Karpas-422 (cell line): ENCODE measurements around the gene TROAP. TPM values are rescaled to one million over a fixed set of nuclear protein-coding genes. Genes with fewer than 3 reads are reported as not detected.

Experiments used
- DNase-seq: peaks from one replicate; pipeline ENCODE4 v3.0.0-alpha.2; 2015
- H2AFZ ChIP-seq: fragments of 200-600 bp; sonication (generic); 2 replicates; pipeline ENCODE4 v1.6.1; 2014; ENCODE audit warnings: antibody characterized with exemption, low read length, mixed read lengths
- H3K27ac ChIP-seq: fragments of 200-600 bp; sonication (generic); 2 replicates; pipeline ENCODE4 v1.5.1; 2014; ENCODE audit warnings: mild to moderate bottlenecking, low read length, moderate library complexity
- H3K27me3 ChIP-seq: fragments of 200-600 bp; sonication (generic); 2 replicates; pipeline ENCODE4 v1.6.1; 2014; ENCODE audit warnings: low read length, mixed read lengths
- H3K36me3 ChIP-seq: fragments of 200-600 bp; sonication (generic); 2 replicates; pipeline ENCODE4 v1.6.1; 2014; ENCODE audit warnings: low read length, mixed read lengths; ENCODE audit not compliant: insufficient read depth
- H3K4me1 ChIP-seq: fragments of 200-600 bp; sonication (generic); 2 replicates; pipeline ENCODE4 v1.6.1; 2014; ENCODE audit warnings: mild to moderate bottlenecking, low read length, mixed read lengths
- H3K4me2 ChIP-seq: fragments of 200-600 bp; sonication (generic); 2 replicates; pipeline ENCODE4 v1.6.1; 2014; ENCODE audit warnings: low read length, low read depth, mild to moderate bottlenecking; ENCODE audit not compliant: poor library complexity, severe bottlenecking
- H3K4me3 ChIP-seq: fragments of 200-600 bp; sonication (generic); 2 replicates; pipeline ENCODE4 v1.5.1; 2014; ENCODE audit warnings: mild to moderate bottlenecking, antibody characterized with exemption, low read length, mixed read lengths
- H3K79me2 ChIP-seq: fragments of 200-600 bp; sonication (generic); 2 replicates; pipeline ENCODE4 v1.6.1; 2014; ENCODE audit warnings: mild to moderate bottlenecking, low read length, mixed read lengths
- H3K9ac ChIP-seq: fragments of 200-600 bp; sonication (generic); 2 replicates; pipeline ENCODE4 v1.6.0; 2014; ENCODE audit warnings: low read length
- H3K9me2 ChIP-seq: fragments of 200-600 bp; sonication (generic), shearing (Covaris generic); replicated peaks from 2 replicates; pipeline ENCODE4 v1.6.0; 2014; ENCODE audit warnings: mild to moderate bottlenecking, low read length, moderate library complexity; ENCODE audit not compliant: insufficient read depth
- H3K9me3 ChIP-seq: fragments of 300-700, 200-600 bp; sonication (generic); 2 replicates; pipeline ENCODE4 v1.6.1; 2014; ENCODE audit warnings: low read length, mixed read lengths
- H4K20me1 ChIP-seq: fragments of 200-600 bp; sonication (generic); 2 replicates; pipeline ENCODE4 v1.6.1; 2014; ENCODE audit warnings: mild to moderate bottlenecking, antibody characterized with exemption, low read length, low read depth; ENCODE audit not compliant: insufficient read depth
- total RNA-seq: library from RNA; depleted of rRNA; stranded (reverse); fragments of >200 nt; shearing (Covaris generic); gene quantifications from 2 replicates; pipeline ENCODE4 v1.2.3, GENCODE V29; 2014; ENCODE audit warnings: low replicate concordance

TROAP gene
- total RNA-seq, 1 experiment from 2014 or later, result 20.2 TPM

DNA sequence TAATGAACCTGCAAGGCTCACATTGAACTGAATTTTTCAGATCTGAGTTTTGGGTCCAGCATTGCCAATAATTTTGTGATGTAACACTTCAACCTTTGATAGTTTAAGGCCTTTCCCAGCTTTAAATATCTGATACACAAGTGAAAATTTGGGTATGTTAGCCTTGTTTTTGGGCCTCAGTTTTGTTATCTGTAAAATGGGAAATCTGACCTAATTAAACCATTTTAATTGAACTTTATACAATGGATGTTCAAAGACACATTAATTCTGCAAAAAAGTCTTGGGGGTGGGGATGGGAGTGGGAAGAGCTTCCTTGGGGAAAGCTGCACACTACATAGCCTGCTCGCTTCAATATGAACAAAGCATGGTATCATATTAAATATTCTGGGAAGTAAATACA is 39.0 kb downstream of the TROAP start:
- no peak overlapping the region for H3K4me2 ChIP-seq
- no peak overlapping the region for H3K9ac ChIP-seq
- H3K4me3 ChIP-seq, result no peak overlapping the region
- H3K4me1 ChIP-seq, result peaks cover 12% of the 10 kb centered on the region
- H3K79me2 ChIP-seq, result no peaks in the 10 kb centered on the region; the same call in 1 of the 2 replicates
- no peak for DNase-seq
- H3K9me3 ChIP-seq, result no peaks in the 10 kb centered on the region
- no peaks in the 10 kb centered on the region for H3K36me3 ChIP-seq
- H2AFZ ChIP-seq, result no peak overlapping the region
- H3K27ac ChIP-seq, result no peak overlapping the region
- H3K27me3 ChIP-seq, result no peaks in the 10 kb centered on the region
- H3K9me2 ChIP-seq, result no peaks in the 10 kb centered on the region
- no peaks in the 10 kb centered on the region for H4K20me1 ChIP-seq

GRCh38 chr12:49364989-49365388 is 41.9 kb downstream of the TROAP start:
- H3K4me1 ChIP-seq, result peaks cover 22% of the 10 kb centered on the region
- H3K9ac ChIP-seq, result no peak overlapping the region
- H3K79me2 ChIP-seq, result peaks cover 25% of the 10 kb centered on the region
- no peaks in the 10 kb centered on the region; the same call in 1 of the 2 replicates for H4K20me1 ChIP-seq
- H3K9me3 ChIP-seq, result no peaks in the 10 kb centered on the region
- H3K4me3 ChIP-seq, result no peak overlapping the region
- H2AFZ ChIP-seq, result no peak overlapping the region
- no peaks in the 10 kb centered on the region for H3K9me2 ChIP-seq
- H3K27ac ChIP-seq, result no peak overlapping the region
- no peak overlapping the region for H3K4me2 ChIP-seq
- H3K36me3 ChIP-seq, result no peaks in the 10 kb centered on the region
- DNase-seq, result no peak
- H3K27me3 ChIP-seq, result no peaks in the 10 kb centered on the region

DNA sequence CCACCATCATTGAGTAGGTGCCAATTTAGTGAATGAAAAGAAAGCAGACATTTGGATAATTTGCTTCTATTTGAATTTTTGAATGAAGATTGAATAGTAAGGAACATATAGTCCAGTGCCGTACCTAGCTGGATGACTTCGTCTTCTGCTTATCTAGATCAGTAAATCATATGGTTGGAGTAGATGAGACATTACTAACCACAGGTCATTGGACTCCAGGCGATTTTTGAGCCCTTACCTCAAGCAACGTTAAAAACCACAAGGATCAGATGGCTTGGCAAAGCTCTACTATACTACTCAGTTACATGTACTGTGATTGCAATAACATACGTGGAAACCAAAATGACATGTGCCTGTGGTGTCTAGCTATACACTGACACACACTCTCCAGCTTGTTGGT is 42.5 kb downstream of the TROAP start:
- no peaks in the 10 kb centered on the region for H3K27me3 ChIP-seq
- no peaks in the 10 kb centered on the region for H3K9me3 ChIP-seq
- peak overlapping the region; percentile 80 for H3K4me2 ChIP-seq
- H3K27ac ChIP-seq, result no peak overlapping the region
- H3K4me1 ChIP-seq, result peaks cover 27% of the 10 kb centered on the region
- H2AFZ ChIP-seq, result no peak overlapping the region
- H3K36me3 ChIP-seq, result no peaks in the 10 kb centered on the region
- no peaks in the 10 kb centered on the region; the same call in 1 of the 2 replicates for H4K20me1 ChIP-seq
- DNase-seq, result no peak
- H3K9ac ChIP-seq, result no peak overlapping the region
- no peak overlapping the region for H3K4me3 ChIP-seq
- H3K79me2 ChIP-seq, result peaks cover 30% of the 10 kb centered on the region
- H3K9me2 ChIP-seq, result no peaks in the 10 kb centered on the region

DNA sequence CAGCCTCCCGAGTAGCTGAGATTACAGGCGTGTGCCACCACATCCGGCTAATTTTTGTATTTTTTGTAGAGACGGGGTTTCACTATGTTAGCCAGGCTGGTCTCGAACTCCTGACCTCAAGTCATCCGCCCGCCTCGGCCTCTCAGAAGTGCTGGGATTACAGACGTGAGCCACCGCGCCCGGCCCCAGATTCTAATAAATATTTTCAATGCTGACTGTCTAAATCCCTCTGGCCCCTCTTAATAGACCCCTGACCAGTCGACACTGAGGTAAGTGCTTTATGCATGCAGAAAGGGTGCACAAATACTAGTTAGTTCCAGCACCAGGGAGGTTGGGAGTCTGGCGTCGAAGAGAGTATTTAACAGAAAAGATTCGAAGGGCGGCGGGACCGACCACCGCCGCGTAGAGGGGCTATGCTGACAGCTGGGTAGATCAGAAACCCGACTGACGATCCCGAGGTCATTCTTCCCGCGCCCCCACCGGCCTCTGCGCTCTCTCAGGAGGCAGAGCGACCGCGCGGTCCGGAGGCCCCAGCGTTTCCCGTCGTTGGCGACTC is 43.1 kb downstream of the TROAP start:
- H3K27ac ChIP-seq, result peak overlapping the region; percentile 88
- no peaks in the 10 kb centered on the region for H3K9me3 ChIP-seq
- H2AFZ ChIP-seq, result peak overlapping the region; percentile 89; the same call in 1 of the 2 replicates
- peaks cover 30% of the 10 kb centered on the region for H3K4me1 ChIP-seq
- H3K9me2 ChIP-seq, result no peaks in the 10 kb centered on the region
- DNase-seq, result no peak
- peak overlapping the region; percentile 80 for H3K4me2 ChIP-seq
- no peaks in the 10 kb centered on the region; the same call in 1 of the 2 replicates for H4K20me1 ChIP-seq
- H3K79me2 ChIP-seq, result peaks cover 37% of the 10 kb centered on the region
- no peaks in the 10 kb centered on the region for H3K27me3 ChIP-seq
- H3K9ac ChIP-seq, result peak overlapping the region; percentile 97
- 0 out of 2 replicates have a peak, but pooled peaks cover 2% of the 10 kb centered on the region for H3K36me3 ChIP-seq
- H3K4me3 ChIP-seq, result peak overlapping the region; percentile 66

GRCh38 chr12:49366652-49367380 is 43.8 kb downstream of the TROAP start:
- Histone ChIP-seq H3K4me3 (peak overlapping the region; percentile 66), H3K9ac (peak overlapping the region; percentile 97), H3K36me3 (peaks cover 9% of the 10 kb centered on the region; the same call in 1 of the 2 replicates), H3K4me2 (peak overlapping the region; percentile 80), H3K9me3 (no peaks in the 10 kb centered on the region), H2AFZ (peak overlapping the region; percentile 89; the same call in 1 of the 2 replicates), H3K4me1 (peaks cover 37% of the 10 kb centered on the region), H3K79me2 (peaks cover 43% of the 10 kb centered on the region), H3K9me2 (no peaks in the 10 kb centered on the region), H4K20me1 (no peaks in the 10 kb centered on the region; the same call in 1 of the 2 replicates), H3K27ac (peak overlapping the region; percentile 88), H3K27me3 (no peaks in the 10 kb centered on the region)
- DNase-seq, result peak; percentile 98

- peak within 1 kb of the TSS; percentile 80 for H3K4me2 ChIP-seq
- peak within 1 kb of the TSS; percentile 88 for H3K27ac ChIP-seq
- no peaks in the 10 kb centered on the region for H3K9me3 ChIP-seq
- H2AFZ ChIP-seq, result peak within 1 kb of the TSS; percentile 89; the same call in 1 of the 2 replicates
- H3K36me3 ChIP-seq, result peaks cover 15% of the 10 kb centered on the region
- H3K9ac ChIP-seq, result peak within 1 kb of the TSS; percentile 97
- DNase-seq, result no peak
- H3K9me2 ChIP-seq, result no peaks in the 10 kb centered on the region
- H3K4me1 ChIP-seq, result peaks cover 37% of the 10 kb centered on the region
- H4K20me1 ChIP-seq, result no peaks in the 10 kb centered on the region; the same call in 1 of the 2 replicates
- H3K79me2 ChIP-seq, result peaks cover 51% of the 10 kb centered on the region
- no peaks in the 10 kb centered on the region for H3K27me3 ChIP-seq
- H3K4me3 ChIP-seq, result peak within 1 kb of the TSS; percentile 66
Observed at GRCh38 chr12:49367381-49368239, 44.6 kb downstream of the TROAP start, which contains the start of gene SPATS2. TSS of gene SPATS2 (plus strand) at chr12:49367462. CDS start at chr12:49461013, 93,551 bp downstream.

- Histone ChIP-seq H3K79me2 (peaks cover 57% of the 10 kb centered on the region), H3K9me2 (no peaks in the 10 kb centered on the region), H3K9me3 (no peaks in the 10 kb centered on the region), H3K4me1 (peaks cover 37% of the 10 kb centered on the region), H3K27me3 (no peaks in the 10 kb centered on the region), H3K9ac (peak overlapping the region; percentile 97), H3K4me3 (peak overlapping the region; percentile 66), H3K4me2 (peak overlapping the region; percentile 80), H4K20me1 (no peaks in the 10 kb centered on the region; the same call in 1 of the 2 replicates), H2AFZ (no peak overlapping the region), H3K27ac (peak overlapping the region; percentile 88), H3K36me3 (peaks cover 15% of the 10 kb centered on the region)
- DNase-seq, result peak; percentile 67
Observed at GRCh38 chr12:49368240-49368600, 45.2 kb downstream of the TROAP start.
